H9 (cell line): ENCODE data around the gene SH3PXD2B. TPM values are rescaled to one million over a fixed set of nuclear protein-coding genes. Genes with fewer than 3 reads are reported as not detected.

Experiments
- DNase-seq: peaks from one replicate; pipeline ENCODE4 v3.0.0-alpha.2; 2017
- H2AFZ ChIP-seq: one replicate; pipeline ENCODE4 v1.6.1; 2013; ENCODE audit warnings: mild to moderate bottlenecking, low read length, control low read depth, moderate library complexity
- H2AK5ac ChIP-seq: 2 replicates; pipeline ENCODE4 v1.6.1; 2013; ENCODE audit warnings: low read length, control low read depth, mixed read lengths; ENCODE audit not compliant: insufficient read length
- H2BK120ac ChIP-seq: one replicate; pipeline ENCODE4 v1.6.1; 2013; ENCODE audit warnings: low read depth, mild to moderate bottlenecking, low read length, control low read depth, inconsistent platforms; ENCODE audit not compliant: poor library complexity, severe bottlenecking
- H2BK12ac ChIP-seq: 2 replicates; pipeline ENCODE4 v1.6.1; 2013; ENCODE audit warnings: low read length, control low read depth, mixed read lengths, low read depth; ENCODE audit not compliant: insufficient read length
- H2BK15ac ChIP-seq: 2 replicates; pipeline ENCODE4 v1.6.1; 2013; ENCODE audit warnings: low read depth, low read length, control low read depth
- H2BK20ac ChIP-seq: one replicate; pipeline ENCODE4 v1.6.1; 2013; ENCODE audit warnings: low read depth, mild to moderate bottlenecking, low read length, control low read depth, inconsistent platforms; ENCODE audit not compliant: poor library complexity, severe bottlenecking
- H2BK5ac ChIP-seq: 2 replicates; pipeline ENCODE4 v1.6.1; 2013; ENCODE audit warnings: low read length, control low read depth, mixed read lengths; ENCODE audit not compliant: insufficient read length
- H3K14ac ChIP-seq: 2 replicates; pipeline ENCODE4 v1.6.1; 2013; ENCODE audit warnings: low read length, control low read depth; ENCODE audit not compliant: insufficient read depth
- H3K18ac ChIP-seq: 2 replicates; pipeline ENCODE4 v1.6.1; 2013; ENCODE audit warnings: low read depth, mild to moderate bottlenecking, mixed read lengths, low read length, control low read depth; ENCODE audit not compliant: insufficient read length
- H3K23ac ChIP-seq: 2 replicates; pipeline ENCODE4 v1.6.1; 2013; ENCODE audit warnings: low read length, control low read depth, mixed read lengths, low read depth; ENCODE audit not compliant: insufficient read length
- H3K23me2 ChIP-seq: 2 replicates; pipeline ENCODE4 v1.6.1; 2013; ENCODE audit warnings: low read depth, mild to moderate bottlenecking, mixed read lengths, low read length, control low read depth; ENCODE audit not compliant: insufficient read length, poor library complexity, severe bottlenecking
- H3K27ac ChIP-seq: 2 replicates; pipeline ENCODE4 v1.5.1; 2013; ENCODE audit warnings: low read length, control low read depth, mixed read lengths, low read depth; ENCODE audit not compliant: insufficient read length
- H3K27me3 ChIP-seq: 2 replicates; pipeline ENCODE4 v1.6.1; 2013; ENCODE audit warnings: low read length, control low read depth, inconsistent platforms; ENCODE audit not compliant: insufficient read depth
- H3K4ac ChIP-seq: 2 replicates; pipeline ENCODE4 v1.6.1; 2013; ENCODE audit warnings: low read depth, mild to moderate bottlenecking, control low read depth, inconsistent platforms, low read length, moderate library complexity
- H3K4me1 ChIP-seq: 2 replicates; pipeline ENCODE4 v1.6.1; 2013; ENCODE audit warnings: low read length, control low read depth, inconsistent platforms; ENCODE audit not compliant: insufficient read depth
- H3K4me2 ChIP-seq: 2 replicates; pipeline ENCODE4 v1.6.1; 2013; ENCODE audit warnings: low read length, control low read depth, mixed read lengths; ENCODE audit not compliant: insufficient read length, insufficient read depth
- H3K56ac ChIP-seq: 2 replicates; pipeline ENCODE4 v1.6.1; 2013; ENCODE audit warnings: low read depth, mild to moderate bottlenecking, mixed read lengths, low read length, control low read depth; ENCODE audit not compliant: insufficient read length
- H3K79me1 ChIP-seq: 2 replicates; pipeline ENCODE4 v1.6.1; 2013; ENCODE audit warnings: low read depth, mild to moderate bottlenecking, moderate library complexity, low read length, control low read depth, inconsistent platforms; ENCODE audit not compliant: insufficient read depth, poor library complexity, severe bottlenecking
- H3K79me2 ChIP-seq: 2 replicates; pipeline ENCODE4 v1.6.1; 2013; ENCODE audit warnings: low read length, control low read depth, inconsistent platforms; ENCODE audit not compliant: insufficient read depth
- H3K9ac ChIP-seq: 2 replicates; pipeline ENCODE4 v1.6.1; 2013; ENCODE audit warnings: low read length, control low read depth, mixed read lengths; ENCODE audit not compliant: insufficient read length; ENCODE audit errors: extremely low read depth
- H3K9me3 ChIP-seq: one replicate; pipeline ENCODE4 v1.6.1; 2013; ENCODE audit warnings: low read depth, low read length, inconsistent platforms; ENCODE audit not compliant: control insufficient read depth
- H3T11ph ChIP-seq: one replicate; pipeline ENCODE4 v1.6.1; 2013; ENCODE audit warnings: mild to moderate bottlenecking, low read length, control low read depth, inconsistent platforms
- H4K20me1 ChIP-seq: one replicate; pipeline ENCODE4 v1.6.1; 2013; ENCODE audit not compliant: control insufficient read depth, insufficient read length, insufficient read depth
- H4K5ac ChIP-seq: 2 replicates; pipeline ENCODE4 v1.6.1; 2013; ENCODE audit warnings: low read depth, mild to moderate bottlenecking, mixed read lengths, low read length, control low read depth; ENCODE audit not compliant: insufficient read length
- H4K8ac ChIP-seq: replicated peaks from 2 replicates; pipeline ENCODE4 v1.6.1; 2013; ENCODE audit warnings: low read length, control low read depth, mixed read lengths, low read depth; ENCODE audit not compliant: insufficient read length
- H4K91ac ChIP-seq: 2 replicates; pipeline ENCODE4 v1.6.1; 2013; ENCODE audit warnings: low read depth, mild to moderate bottlenecking, moderate library complexity, mixed read lengths, low read length, control low read depth; ENCODE audit not compliant: insufficient read length
- H3K27ac Mint-ChIP-seq, 3 experiments: 2 replicates in 2 of 3; 3 replicates in 1 of 3; pipeline ENCODE4 v1.8.0; 2020 to 2021; ENCODE audit warnings: mixed read lengths in 3 of 3, mild to moderate bottlenecking in 1 of 3, moderate library complexity in 1 of 3
- H3K27me3 Mint-ChIP-seq: 2 replicates; pipeline ENCODE4 v1.8.0; 2021; ENCODE audit warnings: low read depth, mild to moderate bottlenecking, moderate library complexity, mixed read lengths
- H3K36me3 Mint-ChIP-seq, 3 experiments: 2 replicates in 2 of 3; 3 replicates in 1 of 3; pipeline ENCODE4 v1.8.0; 2020 to 2021; ENCODE audit warnings: low read depth in 3 of 3, mixed read lengths in 3 of 3; ENCODE audit not compliant: insufficient read depth in 1 of 3
- H3K4me1 Mint-ChIP-seq, 2 experiments: 2 replicates each; pipeline ENCODE4 v1.8.0; 2020; ENCODE audit warnings: mixed read lengths in 2 of 2
- H3K4me3 Mint-ChIP-seq, 2 experiments: 2 replicates in 1 of 2; 3 replicates in 1 of 2; pipeline ENCODE4 v1.8.0; 2020 to 2021; ENCODE audit warnings: mild to moderate bottlenecking in 2 of 2, mixed read lengths in 2 of 2, moderate library complexity in 1 of 2
- H3K9me3 Mint-ChIP-seq, 2 experiments: 2 replicates in 1 of 2; 3 replicates in 1 of 2; pipeline ENCODE4 v1.8.0; 2020; ENCODE audit warnings: mild to moderate bottlenecking in 2 of 2, mixed read lengths in 2 of 2, moderate library complexity in 1 of 2
- WGBS: extraction: QIAGEN DNeasy Blood & Tissue Kit; methylation state at CpG from one replicate; pipeline ENCODE4 v1.1.7; 2013; ENCODE audit warnings: missing lambda C conversion rate, low lambda C conversion rate, mixed read lengths; ENCODE audit not compliant: insufficient read length; ENCODE audit errors: extremely low coverage; 5-methylcytosine and 5-hydroxymethylcytosine counted together
- total RNA-seq: library from RNA; stranded (reverse); gene quantifications from 2 replicates; pipeline ENCODE4 v1.2.1, GENCODE V29; 2021
- TF ChIP-seq, protein P1 (sequence below): fragments of 200-600 bp; sonication (generic); conservative IDR thresholded peaks from 3 replicates; pipeline ENCODE4 v1.8.0; 2021; ENCODE audit warnings: antibody characterized with exemption, mild to moderate bottlenecking

SH3PXD2B gene
- total RNA-seq, 1 experiment from 2014 or later: 49.0 TPM

GRCh38 chr5:172285226-172286143 lies 168.8 kb downstream of the SH3PXD2B start:
- no peak overlapping the region for H2BK5ac ChIP-seq
- H3K27ac Mint-ChIP-seq: no peak overlapping the region
- no peak overlapping the region for H2BK20ac ChIP-seq
- DNase-seq: no peak
- H3K4me1 Mint-ChIP-seq: peaks cover 30 to 34% of the 10 kb centered on the region in 2 experiments
- no peaks in the 10 kb centered on the region for H3K9me3 ChIP-seq
- TF ChIP-seq, protein P1, sequence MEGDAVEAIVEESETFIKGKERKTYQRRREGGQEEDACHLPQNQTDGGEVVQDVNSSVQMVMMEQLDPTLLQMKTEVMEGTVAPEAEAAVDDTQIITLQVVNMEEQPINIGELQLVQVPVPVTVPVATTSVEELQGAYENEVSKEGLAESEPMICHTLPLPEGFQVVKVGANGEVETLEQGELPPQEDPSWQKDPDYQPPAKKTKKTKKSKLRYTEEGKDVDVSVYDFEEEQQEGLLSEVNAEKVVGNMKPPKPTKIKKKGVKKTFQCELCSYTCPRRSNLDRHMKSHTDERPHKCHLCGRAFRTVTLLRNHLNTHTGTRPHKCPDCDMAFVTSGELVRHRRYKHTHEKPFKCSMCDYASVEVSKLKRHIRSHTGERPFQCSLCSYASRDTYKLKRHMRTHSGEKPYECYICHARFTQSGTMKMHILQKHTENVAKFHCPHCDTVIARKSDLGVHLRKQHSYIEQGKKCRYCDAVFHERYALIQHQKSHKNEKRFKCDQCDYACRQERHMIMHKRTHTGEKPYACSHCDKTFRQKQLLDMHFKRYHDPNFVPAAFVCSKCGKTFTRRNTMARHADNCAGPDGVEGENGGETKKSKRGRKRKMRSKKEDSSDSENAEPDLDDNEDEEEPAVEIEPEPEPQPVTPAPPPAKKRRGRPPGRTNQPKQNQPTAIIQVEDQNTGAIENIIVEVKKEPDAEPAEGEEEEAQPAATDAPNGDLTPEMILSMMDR: no peak
- no peak overlapping the region for H3K23ac ChIP-seq
- H3K18ac ChIP-seq: no peak overlapping the region
- H3K27me3 Mint-ChIP-seq: no peaks in the 10 kb centered on the region
- peak overlapping the region; percentile 95 to 96 for H3K4me3 Mint-ChIP-seq
- no peak overlapping the region for H3T11ph ChIP-seq
- H2AK5ac ChIP-seq: no peak overlapping the region
- H3K27me3 ChIP-seq: no peaks in the 10 kb centered on the region
- H2AFZ ChIP-seq: no peak overlapping the region
- peaks cover 0 to 5% (median 0%) of the 10 kb centered on the region in 3 experiments; a peak in 1 of 7 replicates for H3K36me3 Mint-ChIP-seq
- no peak overlapping the region for H4K8ac ChIP-seq
- no CpG with 5 or more reads among the region's 15 CpGs for WGBS
- no peaks in the 10 kb centered on the region for H3K79me1 ChIP-seq
- H4K5ac ChIP-seq: no peak overlapping the region
- H4K91ac ChIP-seq: no peak overlapping the region
- H2BK120ac ChIP-seq: no peak overlapping the region
- H3K4me1 ChIP-seq: peaks cover 4% of the 10 kb centered on the region; the same call in 1 of the 2 replicates
- no peaks in the 10 kb centered on the region; a peak in 1 of 5 replicates for H3K9me3 Mint-ChIP-seq
- H3K4ac ChIP-seq: no peak overlapping the region
- no peak overlapping the region for H3K4me2 ChIP-seq
- no peak overlapping the region for H3K27ac ChIP-seq
- H3K56ac ChIP-seq: no peak overlapping the region
- H3K79me2 ChIP-seq: peaks cover 19% of the 10 kb centered on the region; the same call in 1 of the 2 replicates
- H2BK15ac ChIP-seq: no peak overlapping the region
- H2BK12ac ChIP-seq: no peak overlapping the region
- no peak overlapping the region for H3K14ac ChIP-seq
- no peaks in the 10 kb centered on the region for H4K20me1 ChIP-seq
- H3K9ac ChIP-seq: no peak overlapping the region
- H3K23me2 ChIP-seq: peaks cover 6% of the 10 kb centered on the region
